ENCODE measurements around the gene SLC35D2.
"Not testable (repeated sequence)": the region's sequence is repeated elsewhere in the genome, so short reads cannot be mapped to it uniquely, and the experiment has no call there.

The SLC35D2 gene

DNA sequence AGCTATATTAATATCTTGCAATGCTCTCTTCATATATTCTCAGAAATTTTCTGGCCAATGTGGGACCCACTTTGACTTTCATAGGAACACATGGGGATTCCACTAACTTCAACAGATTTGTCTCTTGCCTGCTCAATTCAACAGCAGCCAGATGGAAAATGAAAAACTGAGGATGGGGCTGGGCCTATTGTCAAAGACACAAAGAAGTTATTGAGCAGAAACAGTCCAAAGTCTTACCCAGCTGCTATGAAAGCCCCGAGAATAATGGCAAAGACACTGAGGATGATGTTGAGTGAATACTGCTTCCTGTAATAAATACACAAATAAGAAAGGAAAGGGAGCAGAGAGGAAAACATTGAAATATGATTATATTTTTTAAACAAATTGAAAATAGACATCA, 32.6 kb downstream of the SLC35D2 start:
- DNase-seq, result no peak

- DNase-seq, result no peak
Measured at GRCh38 chr9:96348261-96348660, 35.2 kb downstream of the SLC35D2 start.

GRCh38 chr9:96345551-96345950, 38.0 kb downstream of the SLC35D2 start:
- DNase-seq, result no peak

- DNase-seq, result no peak
Measured at GRCh38 chr9:96344458-96345180, 38.9 kb downstream of the SLC35D2 start.

GRCh38 chr9:96343515-96344360, 39.8 kb downstream of the SLC35D2 start:
- no peak for DNase-seq

- DNase-seq, result no peak
Measured at GRCh38 chr9:96342571-96343245, 40.8 kb downstream of the SLC35D2 start.

DNA sequence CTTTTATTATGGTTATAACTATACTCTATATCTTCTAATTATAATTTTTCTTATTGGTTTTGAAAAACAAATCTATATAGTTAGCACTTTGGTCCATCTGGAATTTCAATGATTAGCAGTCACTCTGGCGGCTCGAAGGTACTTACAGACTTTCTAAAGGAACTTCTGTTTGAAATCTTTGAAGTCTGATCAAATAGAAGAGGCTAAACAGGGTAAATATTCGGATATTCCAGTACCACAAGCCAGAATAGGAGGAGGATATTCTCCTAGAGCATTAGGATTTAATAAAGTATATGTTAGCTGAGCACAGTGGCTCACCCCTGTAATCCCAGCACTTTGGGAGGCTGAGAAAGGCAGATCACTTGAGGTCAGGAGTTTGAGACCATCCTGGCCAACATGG, 42.8 kb downstream of the SLC35D2 start:
- no peak for DNase-seq

DNA sequence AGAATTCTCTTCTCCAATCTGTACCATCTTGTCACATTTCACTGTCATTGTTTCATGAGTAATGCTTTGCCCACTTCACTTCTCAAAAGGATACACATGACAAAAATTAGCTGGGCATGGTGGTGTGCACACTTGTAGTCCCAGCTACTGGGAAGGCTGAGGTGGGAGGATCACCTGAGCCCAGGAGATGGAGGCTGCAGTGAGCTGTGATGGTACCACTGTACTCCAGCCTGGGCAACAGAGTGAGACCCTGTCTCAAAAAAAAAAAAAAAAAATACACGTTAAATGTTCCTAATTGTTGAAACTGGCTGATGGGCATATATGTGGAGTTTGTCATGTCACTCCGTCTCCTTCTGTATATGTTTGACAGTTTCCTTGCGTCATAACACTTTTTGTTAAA, 45.2 kb downstream of the SLC35D2 start:
- no peak for DNase-seq

GRCh38 chr9:96333958-96334357, 49.6 kb downstream of the SLC35D2 start:
- DNase-seq, result no peak

DNA sequence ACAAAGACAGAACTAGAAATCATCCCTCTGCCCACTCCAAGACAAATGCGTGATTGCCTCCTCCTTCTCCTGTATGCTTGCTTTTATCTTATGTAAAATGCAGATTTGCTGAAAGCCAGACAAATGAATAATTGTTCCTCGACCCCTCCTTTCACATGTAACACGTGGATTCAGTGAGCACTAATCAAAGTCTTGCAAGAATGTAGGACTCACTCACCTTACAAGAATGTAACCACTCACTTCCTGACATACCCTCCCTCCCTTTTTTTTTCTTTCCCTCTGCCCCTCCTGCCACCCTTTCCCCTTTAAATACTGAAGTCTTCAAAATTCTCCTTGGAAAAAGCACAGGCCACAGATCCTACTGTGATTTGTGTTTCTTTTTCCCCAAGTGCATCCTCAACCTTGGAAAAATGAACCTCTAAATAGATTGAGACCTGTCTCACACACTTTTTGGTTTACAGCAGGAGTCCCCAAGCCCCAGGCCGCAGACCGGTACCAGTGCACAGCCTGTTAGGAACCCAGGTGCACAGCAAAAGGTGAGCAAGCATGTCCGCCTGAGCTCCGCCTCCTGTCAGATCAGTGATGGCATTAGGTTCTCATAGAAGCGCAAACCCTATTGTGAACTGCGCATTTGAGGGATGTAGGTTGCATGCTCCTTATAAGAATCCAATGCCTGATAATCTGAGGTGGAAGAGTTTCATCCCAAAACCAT, 52.1 kb downstream of the SLC35D2 start:
- DNase-seq, result no peak

DNA sequence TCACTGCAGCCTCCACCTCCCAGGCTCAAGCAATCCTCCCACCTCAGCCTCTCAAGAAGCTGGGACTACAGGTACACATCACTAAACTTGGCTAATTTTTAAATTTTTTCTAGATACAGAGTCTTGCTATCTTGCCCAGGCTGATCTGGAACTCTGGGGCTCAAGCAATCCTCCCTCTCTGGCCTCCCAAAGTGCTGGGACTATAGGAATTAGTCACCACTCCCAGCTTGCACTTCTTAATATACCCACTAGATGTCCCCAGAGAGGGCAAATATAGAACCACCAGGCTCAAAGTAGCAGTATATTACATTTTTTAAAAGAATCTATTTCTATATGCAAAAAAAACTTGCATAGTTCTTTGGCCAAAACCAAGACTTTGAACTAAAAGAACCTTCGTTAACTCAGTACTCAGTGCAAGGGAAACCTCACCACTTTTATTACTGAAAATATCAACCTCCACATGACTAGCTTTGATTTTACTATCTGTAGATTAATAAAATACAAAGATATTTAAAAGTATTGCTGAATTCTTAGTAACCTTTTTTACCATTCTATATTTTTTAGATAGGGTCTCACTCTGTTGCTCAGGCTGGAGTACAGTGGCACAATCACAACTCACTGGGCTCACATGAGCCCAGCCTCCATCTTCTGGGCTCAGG, 55.7 kb downstream of the SLC35D2 start:
- peak; percentile 4 to 15 for DNase-seq

DNA sequence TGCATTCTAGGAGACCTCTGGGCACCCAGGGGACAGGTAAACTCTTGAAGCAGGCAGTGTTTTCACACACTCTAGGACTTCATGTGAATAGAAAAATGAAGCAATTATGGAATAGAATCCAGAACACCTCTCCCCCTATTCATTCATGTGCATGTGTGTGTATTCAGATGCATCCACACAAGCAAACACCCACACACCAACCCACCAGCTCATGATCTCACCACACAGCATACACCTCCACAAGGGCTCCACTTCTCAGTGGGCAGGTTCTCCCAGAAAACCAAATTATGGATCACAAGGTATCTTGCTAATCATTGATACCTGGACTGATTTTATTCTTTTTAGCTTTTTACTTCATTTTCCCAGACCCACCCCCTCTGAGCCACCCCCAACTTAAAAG, 60.3 kb downstream of the SLC35D2 start:
- no peak for DNase-seq

DNA sequence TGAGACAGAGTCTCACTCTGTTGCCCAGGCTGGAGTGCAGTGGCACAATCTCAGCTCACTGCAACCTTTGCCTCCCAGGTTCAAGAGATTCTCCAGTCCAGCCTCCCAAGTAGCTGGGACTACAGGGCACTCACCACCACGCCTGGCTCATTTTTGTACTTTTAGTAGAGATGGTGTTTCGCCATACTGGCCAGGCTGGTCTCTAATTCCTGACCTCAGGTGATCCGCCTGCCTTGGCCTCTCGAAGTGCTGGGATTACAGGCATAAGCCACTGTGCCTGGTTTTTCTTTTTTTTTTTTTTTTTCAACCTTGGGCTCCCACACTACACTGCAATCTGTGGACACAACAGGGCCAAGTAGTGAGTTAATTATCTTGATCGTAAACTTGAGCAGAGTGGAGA, 60.8 kb downstream of the SLC35D2 start:
- DNase-seq, result not testable (repeated sequence)

- DNase-seq, result not testable (repeated sequence)
Measured at GRCh38 chr9:96322210-96322609, 61.3 kb downstream of the SLC35D2 start.

DNA sequence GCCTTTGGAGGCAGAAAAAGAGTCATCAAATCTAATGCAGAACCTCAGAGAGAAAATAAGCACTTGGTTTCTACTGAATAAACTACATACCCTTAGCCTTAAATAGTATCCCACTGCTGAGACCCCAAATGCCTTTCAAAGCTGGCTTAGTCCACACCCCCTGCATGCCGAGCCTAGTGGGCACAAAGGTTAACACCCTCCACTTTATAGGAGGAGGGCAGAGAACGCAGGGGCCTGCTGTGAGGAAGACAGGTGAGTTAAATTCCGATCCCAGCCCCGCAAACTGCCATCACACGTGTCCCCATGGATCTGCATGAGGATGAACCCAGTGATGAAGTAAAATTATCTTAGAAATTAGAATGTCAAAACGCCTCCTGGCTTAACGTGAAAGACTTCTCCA, 62.0 kb downstream of the SLC35D2 start:
- no peak for DNase-seq

GRCh38 chr9:96320749-96321280, 62.7 kb downstream of the SLC35D2 start:
- DNase-seq, result no peak

- no peak for DNase-seq
Measured at GRCh38 chr9:96318921-96319565, 64.5 kb downstream of the SLC35D2 start.

GRCh38 chr9:96317335-96317980, 66.1 kb downstream of the SLC35D2 start:
- DNase-seq, result peak; percentile 18 to 40

GRCh38 chr9:96309850-96310249, 73.7 kb downstream of the SLC35D2 start:
- no peak for DNase-seq

- not testable (repeated sequence) for DNase-seq
Measured at GRCh38 chr9:96306958-96307357, 76.6 kb downstream of the SLC35D2 start.

GRCh38 chr9:96305171-96305570, 78.3 kb downstream of the SLC35D2 start:
- no peak for DNase-seq
